ENCODE data around the gene SEMA4C. TPM values are rescaled to one million over a fixed set of nuclear protein-coding genes. Genes with fewer than 3 reads are reported as not detected.

Gene SEMA4C
- total RNA-seq, 4 donors from 2014 or later = 54.4 to 82.7 (median 75.4) TPM

GRCh38 chr2:96830044-96830562, 39.8 kb downstream of the SEMA4C start:
- WGBS = 63% methylated on average over 2 of the region's 5 CpGs
- Histone ChIP-seq H3K27ac (replicated peaks in 1 of 4) (no peak overlapping the region), H3K36me3 (peaks cover 44 to 97% (median 92%) of the 10 kb centered on the region in 4 donors), H3K27me3 (no peaks in the 10 kb centered on the region), H3K4me1 (peaks cover 17 to 30% (median 27%) of the 10 kb centered on the region in 4 donors), H3K4me3 (no peak overlapping the region), H3K9me3 (no peaks in the 10 kb centered on the region)
- TF ChIP-seq POLR2A (IDR thresholded peaks at IDR 0.05; ENCODE audit: low read depth) (no peak), EP300 (IDR thresholded peaks at IDR 0.05) (no peak)
- TF ChIP-seq, protein P1, sequence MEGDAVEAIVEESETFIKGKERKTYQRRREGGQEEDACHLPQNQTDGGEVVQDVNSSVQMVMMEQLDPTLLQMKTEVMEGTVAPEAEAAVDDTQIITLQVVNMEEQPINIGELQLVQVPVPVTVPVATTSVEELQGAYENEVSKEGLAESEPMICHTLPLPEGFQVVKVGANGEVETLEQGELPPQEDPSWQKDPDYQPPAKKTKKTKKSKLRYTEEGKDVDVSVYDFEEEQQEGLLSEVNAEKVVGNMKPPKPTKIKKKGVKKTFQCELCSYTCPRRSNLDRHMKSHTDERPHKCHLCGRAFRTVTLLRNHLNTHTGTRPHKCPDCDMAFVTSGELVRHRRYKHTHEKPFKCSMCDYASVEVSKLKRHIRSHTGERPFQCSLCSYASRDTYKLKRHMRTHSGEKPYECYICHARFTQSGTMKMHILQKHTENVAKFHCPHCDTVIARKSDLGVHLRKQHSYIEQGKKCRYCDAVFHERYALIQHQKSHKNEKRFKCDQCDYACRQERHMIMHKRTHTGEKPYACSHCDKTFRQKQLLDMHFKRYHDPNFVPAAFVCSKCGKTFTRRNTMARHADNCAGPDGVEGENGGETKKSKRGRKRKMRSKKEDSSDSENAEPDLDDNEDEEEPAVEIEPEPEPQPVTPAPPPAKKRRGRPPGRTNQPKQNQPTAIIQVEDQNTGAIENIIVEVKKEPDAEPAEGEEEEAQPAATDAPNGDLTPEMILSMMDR (IDR thresholded peaks at IDR 0.05) = no peak
- DNase-seq (ENCODE audit: extremely low spot score) = no peak
- intact Hi-C loops (cut with DNase I) = no loop called here

DNA sequence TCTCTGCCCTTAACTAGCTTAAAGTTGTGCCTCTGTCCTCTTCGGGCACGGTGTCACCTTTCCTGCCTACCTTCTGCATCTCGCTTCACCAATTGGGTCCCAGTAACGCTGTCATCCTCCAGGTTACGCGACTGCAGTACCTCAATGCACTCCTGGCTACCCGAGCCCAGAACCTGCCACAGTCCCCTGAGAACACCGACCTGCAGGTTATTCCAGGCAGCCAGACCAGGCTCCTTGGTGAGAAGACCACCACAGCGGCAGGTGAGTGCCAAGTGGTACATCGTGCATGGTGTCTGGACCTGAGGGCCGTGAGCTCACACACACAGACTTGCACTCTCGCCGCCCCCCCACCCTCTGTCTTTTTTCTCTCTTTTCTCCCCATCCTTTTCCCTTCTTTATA, 41.0 kb downstream of the SEMA4C start:
- H3K27me3 ChIP-seq = no peaks in the 10 kb centered on the region
- no peaks in the 10 kb centered on the region for H3K9me3 ChIP-seq
- no peak overlapping the region for H3K27ac ChIP-seq (replicated peaks in 1 of 4)
- no peak for DNase-seq (ENCODE audit: extremely low spot score)
- no peak overlapping the region for H3K4me3 ChIP-seq
- H3K36me3 ChIP-seq = peaks cover 40 to 94% (median 87%) of the 10 kb centered on the region in 4 donors
- 95% methylated on average over 13 of the region's 13 CpGs for WGBS
- peaks cover 21 to 41% (median 38%) of the 10 kb centered on the region in 4 donors for H3K4me1 ChIP-seq
- intact Hi-C loops (cut with DNase I) = no loop called here
- TF ChIP-seq EP300 (IDR thresholded peaks at IDR 0.05) (no peak), POLR2A (IDR thresholded peaks at IDR 0.05; ENCODE audit: low read depth) (no peak), POLR2AphosphoS5 (IDR thresholded peaks at IDR 0.05) (no peak)
- TF ChIP-seq, protein P1 (IDR thresholded peaks at IDR 0.05) = no peak

DNA sequence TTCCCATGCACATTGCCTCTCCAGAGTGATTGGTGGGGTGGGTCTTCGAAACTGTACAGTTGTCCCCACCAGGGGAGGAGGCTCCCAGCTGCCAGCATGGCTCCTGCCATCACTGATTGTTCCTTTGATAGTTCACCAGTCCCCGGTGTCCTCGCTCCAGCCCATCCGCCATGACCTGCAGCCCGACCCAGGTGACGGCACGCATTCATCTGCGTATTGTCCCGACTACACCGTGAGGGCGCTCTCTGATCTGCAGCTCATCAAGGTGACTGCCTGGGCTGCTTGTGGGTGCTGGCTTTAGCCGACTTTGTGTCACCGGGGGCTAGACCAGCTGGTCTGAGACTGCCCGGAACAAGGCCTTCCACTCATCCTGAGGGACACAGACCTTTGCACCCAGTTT, 41.4 kb downstream of the SEMA4C start:
- peaks cover 40 to 93% (median 86%) of the 10 kb centered on the region in 4 donors for H3K36me3 ChIP-seq
- H3K4me3 ChIP-seq = no peak overlapping the region
- no peaks in the 10 kb centered on the region for H3K9me3 ChIP-seq
- WGBS = 97% methylated on average over 13 of the region's 14 CpGs
- no peak for DNase-seq (ENCODE audit: extremely low spot score)
- peaks cover 24 to 41% (median 38%) of the 10 kb centered on the region in 4 donors for H3K4me1 ChIP-seq
- intact Hi-C loops (cut with DNase I) = no loop called here
- no peak for TF ChIP-seq EP300 (IDR thresholded peaks at IDR 0.05)
- TF ChIP-seq POLR2A (IDR thresholded peaks at IDR 0.05; ENCODE audit: low read depth) = no peak
- TF ChIP-seq, protein P1 (IDR thresholded peaks at IDR 0.05) = no peak
- TF ChIP-seq POLR2AphosphoS5 (IDR thresholded peaks at IDR 0.05) = no peak
- no peaks in the 10 kb centered on the region for H3K27me3 ChIP-seq
- H3K27ac ChIP-seq (replicated peaks in 1 of 4) = no peak overlapping the region

DNA sequence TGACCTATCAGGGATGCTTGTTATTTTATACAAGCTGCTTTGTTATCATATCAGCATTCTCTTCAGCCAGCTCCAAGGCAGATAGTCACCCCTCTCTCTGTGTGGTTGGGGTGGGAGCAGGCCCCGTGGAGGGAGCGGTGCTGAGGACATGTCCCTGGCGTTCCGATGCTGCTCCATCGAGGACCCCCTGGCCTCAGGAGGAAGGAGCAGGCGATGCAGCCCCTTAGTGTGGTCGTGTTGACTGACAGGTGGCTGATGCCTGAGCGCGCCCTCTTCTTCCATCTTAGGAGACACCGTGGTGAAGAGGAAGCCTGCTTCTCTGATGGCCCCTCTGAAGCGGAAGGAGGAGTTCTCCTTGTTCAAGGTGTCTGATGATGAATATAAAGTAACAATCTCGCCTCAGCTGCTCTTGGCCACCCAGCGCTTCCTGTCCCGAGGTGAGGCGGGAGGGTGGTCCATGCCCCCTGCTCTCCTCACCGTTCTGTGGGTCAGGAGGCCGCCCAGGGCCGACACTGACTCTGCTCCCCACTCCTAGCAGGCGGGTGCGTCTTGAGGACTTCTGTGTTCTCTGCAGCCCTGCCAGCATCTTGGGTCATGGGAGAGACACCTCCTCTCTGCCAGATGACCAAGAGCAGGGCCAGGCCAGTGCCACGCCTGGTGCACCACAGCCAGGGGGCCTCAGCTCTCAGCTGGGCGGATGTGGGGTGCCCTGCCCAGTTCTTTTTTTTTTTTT, 43.2 kb downstream of the SEMA4C start:
- DNase-seq (ENCODE audit: extremely low spot score) = no peak

More for the DNA sequence above, 43.2 kb downstream of the SEMA4C start:
- TF ChIP-seq, protein P1 (IDR thresholded peaks at IDR 0.05) = no peak
- no peak for TF ChIP-seq POLR2AphosphoS5 (IDR thresholded peaks at IDR 0.05)
- TF ChIP-seq EP300 (IDR thresholded peaks at IDR 0.05) = no peak
- TF ChIP-seq POLR2A (IDR thresholded peaks at IDR 0.05; ENCODE audit: low read depth) = no peak
- no peaks in the 10 kb centered on the region for H3K27me3 ChIP-seq
- WGBS = 91% methylated on average over 13 of the region's 22 CpGs
- no peak overlapping the region for H3K27ac ChIP-seq (replicated peaks in 1 of 4)
- peaks cover 19 to 39% (median 37%) of the 10 kb centered on the region in 4 donors for H3K4me1 ChIP-seq
- H3K36me3 ChIP-seq = peaks cover 40 to 86% (median 74%) of the 10 kb centered on the region in 4 donors
- H3K4me3 ChIP-seq = no peak overlapping the region
- H3K9me3 ChIP-seq = no peaks in the 10 kb centered on the region
- intact Hi-C loops (cut with DNase I) = no loop called here
